ENCODE measurements around the gene GCN1.

- no peak for TF ChIP-seq CTCF (IDR thresholded peaks at IDR 0.05)
- no peak for TF ChIP-seq POLR2A (IDR thresholded peaks at IDR 0.05)
Observed at GRCh38 chr12:120101182-120101581, 93.3 kb downstream of the GCN1 start.
